Activated T-helper 1 cell treated with anti-CD3 and anti-CD28 coated beads, Interleukin-12 subunit alpha, Interleukin-12 subunit beta, Interleukin-2, Interleukin-4 antibody, amounts not matched to agents 30 ng/mL and 10 ng/mL and 1 ng/mL, durations not matched to agents 14 hours and 24 hours and 36 hours (primary cell): Measurements from ENCODE around the gene BSG. TPM values are rescaled to one million over a fixed set of nuclear protein-coding genes. Genes with fewer than 3 reads are reported as not detected.

Experiments
- DNase-seq: peaks from one replicate; pipeline ENCODE4 v3.0.0; 2021; ENCODE audit warnings: low spot score
- H3K27ac Mint-ChIP-seq: one replicate; pipeline ENCODE4 v1.8.0; 2021; ENCODE audit warnings: mild to moderate bottlenecking, mixed read lengths
- H3K27me3 Mint-ChIP-seq: one replicate; pipeline ENCODE4 v1.8.0; 2022; ENCODE audit warnings: mild to moderate bottlenecking, moderate library complexity, mixed read lengths; ENCODE audit not compliant: insufficient read depth
- H3K36me3 Mint-ChIP-seq: one replicate; pipeline ENCODE4 v1.8.0; 2021; ENCODE audit warnings: low read depth, mixed read lengths
- H3K4me1 Mint-ChIP-seq: one replicate; pipeline ENCODE4 v1.8.0; 2021; ENCODE audit warnings: low read depth, mixed read lengths
- H3K4me3 Mint-ChIP-seq: one replicate; pipeline ENCODE4 v1.8.0; 2021; ENCODE audit warnings: mild to moderate bottlenecking, moderate library complexity, mixed read lengths
- H3K9me3 Mint-ChIP-seq: one replicate; pipeline ENCODE4 v1.8.0; 2021; ENCODE audit warnings: mixed read lengths
- intact Hi-C: fragments of 100-400 bp; cut with micrococcal nuclease; formaldehyde crosslinking; loops from one replicate; pipeline ENCODE4 v1.15.1; 2024
- total RNA-seq: library from RNA; stranded (reverse); gene quantifications from 2 replicates; pipeline ENCODE4 v1.2.3, GENCODE V29; 2022

BSG gene
- 307 and 308 TPM in 2 replicates for total RNA-seq

GRCh38 chr19:572140-572742 lies at the start of gene BSG:
Gene BSG (plus strand): TSS chr19:572596. CDS start chr19:572635, 39 bp downstream.
- peak; percentile 99 for DNase-seq
- Mint-ChIP-seq H3K9me3 (no peaks in the 10 kb centered on the region), H3K27ac (peak within 1 kb of the TSS; percentile 99), H3K36me3 (peaks cover 4% of the 10 kb centered on the region), H3K4me3 (peak within 1 kb of the TSS; percentile 88), H3K27me3 (peaks cover 6% of the 10 kb centered on the region), H3K4me1 (peaks cover 25% of the 10 kb centered on the region)
- intact Hi-C loops: loop anchor here (1.0 to 2.0 kb wide), 7 partner anchors 39 to 225 kb away; partner anchors contain the start of genes CDC34, POLRMT, PTBP1 and TPGS1

GRCh38 chr19:522726-523125 lies 49.7 kb upstream of the BSG start:
- Mint-ChIP-seq H3K27ac (no peak overlapping the region), H3K36me3 (no peaks in the 10 kb centered on the region), H3K4me3 (no peak overlapping the region), H3K4me1 (no peaks in the 10 kb centered on the region), H3K27me3 (no peaks in the 10 kb centered on the region), H3K9me3 (no peaks in the 10 kb centered on the region)
- intact Hi-C loops: no loop called here
- DNase-seq: no peak

GRCh38 chr19:524062-524674 lies 48.2 kb upstream of the BSG start:
- intact Hi-C loops: no loop called here
- Mint-ChIP-seq H3K27ac (no peak overlapping the region), H3K27me3 (no peaks in the 10 kb centered on the region), H3K9me3 (no peaks in the 10 kb centered on the region), H3K4me1 (no peaks in the 10 kb centered on the region), H3K4me3 (no peak overlapping the region), H3K36me3 (no peaks in the 10 kb centered on the region)
- DNase-seq: no peak

GRCh38 chr19:525029-525428 lies 47.4 kb upstream of the BSG start:
- DNase-seq: no peak
- intact Hi-C loops: no loop called here
- Mint-ChIP-seq H3K27ac (no peak overlapping the region), H3K27me3 (no peaks in the 10 kb centered on the region), H3K36me3 (no peaks in the 10 kb centered on the region), H3K4me3 (no peak overlapping the region), H3K4me1 (no peaks in the 10 kb centered on the region), H3K9me3 (no peaks in the 10 kb centered on the region)

- Mint-ChIP-seq H3K9me3 (no peaks in the 10 kb centered on the region), H3K4me3 (no peak overlapping the region)
These were observed 46.5 kb upstream of the BSG start for GRCh38 chr19:525857-526419.

GRCh38 chr19:530134-531008 lies 42.0 kb upstream of the BSG start:
- H3K4me3 Mint-ChIP-seq: peak overlapping the region; percentile 83
- H3K27ac Mint-ChIP-seq: peak overlapping the region; percentile 81
- H3K27me3 Mint-ChIP-seq: no peaks in the 10 kb centered on the region
- no peaks in the 10 kb centered on the region for H3K36me3 Mint-ChIP-seq
- H3K4me1 Mint-ChIP-seq: peaks cover 9% of the 10 kb centered on the region
- no peak for DNase-seq
- intact Hi-C loops: loop anchor here (1.0 kb wide), 4 partner anchors 19 to 150 kb away; partner anchors contain the start of genes BSG and TPGS1
- no peaks in the 10 kb centered on the region for H3K9me3 Mint-ChIP-seq

More at GRCh38 chr19:525857-526419, 46.5 kb upstream of the BSG start:
- H3K27ac Mint-ChIP-seq: no peak overlapping the region
- H3K4me1 Mint-ChIP-seq: no peaks in the 10 kb centered on the region
- H3K36me3 Mint-ChIP-seq: no peaks in the 10 kb centered on the region
- no peak for DNase-seq
- intact Hi-C loops: no loop called here
- H3K27me3 Mint-ChIP-seq: no peaks in the 10 kb centered on the region

- DNase-seq: peak; percentile 91
- no peaks in the 10 kb centered on the region for H3K36me3 Mint-ChIP-seq
- no peaks in the 10 kb centered on the region for H3K9me3 Mint-ChIP-seq
- peak overlapping the region; percentile 81 for H3K27ac Mint-ChIP-seq
- intact Hi-C loops: loop anchor here (1.0 kb wide), 4 partner anchors 20 to 149 kb away; partner anchors contain the start of genes BSG and TPGS1
- H3K4me1 Mint-ChIP-seq: peaks cover 9% of the 10 kb centered on the region
- no peaks in the 10 kb centered on the region for H3K27me3 Mint-ChIP-seq
- peak overlapping the region; percentile 83 for H3K4me3 Mint-ChIP-seq
These were observed 41.2 kb upstream of the BSG start for GRCh38 chr19:531009-531752.

GRCh38 chr19:531753-532560 lies 40.4 kb upstream of the BSG start, which contains the start of gene CDC34:
Gene CDC34 (plus strand): TSS chr19:531760. CDS start chr19:531932, 172 bp downstream.
- Mint-ChIP-seq H3K27ac (peak within 1 kb of the TSS; percentile 81), H3K4me1 (peaks cover 9% of the 10 kb centered on the region), H3K36me3 (no peaks in the 10 kb centered on the region), H3K9me3 (no peaks in the 10 kb centered on the region), H3K27me3 (no peaks in the 10 kb centered on the region), H3K4me3 (peak within 1 kb of the TSS; percentile 88)
- DNase-seq: no peak
- intact Hi-C loops: loop anchor here (1.0 kb wide), 4 partner anchors 21 to 148 kb away; partner anchors contain the start of genes BSG and TPGS1

- H3K9me3 Mint-ChIP-seq: no peaks in the 10 kb centered on the region
- H3K27ac Mint-ChIP-seq: peak overlapping the region; percentile 88
- peak; percentile 26 for DNase-seq
- intact Hi-C loops: no loop called here
- H3K27me3 Mint-ChIP-seq: no peaks in the 10 kb centered on the region
- H3K4me1 Mint-ChIP-seq: peaks cover 9% of the 10 kb centered on the region
- H3K36me3 Mint-ChIP-seq: no peaks in the 10 kb centered on the region
- H3K4me3 Mint-ChIP-seq: peak overlapping the region; percentile 88
These were observed 39.6 kb upstream of the BSG start for GRCh38 chr19:532561-533363.

GRCh38 chr19:533364-534058 lies 38.9 kb upstream of the BSG start:
- Mint-ChIP-seq H3K4me1 (peaks cover 9% of the 10 kb centered on the region), H3K9me3 (no peaks in the 10 kb centered on the region), H3K27me3 (no peaks in the 10 kb centered on the region), H3K36me3 (peaks cover 5% of the 10 kb centered on the region), H3K4me3 (peak overlapping the region; percentile 88), H3K27ac (peak overlapping the region; percentile 40)
- no peak for DNase-seq
- intact Hi-C loops: no loop called here
